ENCODE data around the gene KLK5.

- TF ChIP-seq, protein P1, sequence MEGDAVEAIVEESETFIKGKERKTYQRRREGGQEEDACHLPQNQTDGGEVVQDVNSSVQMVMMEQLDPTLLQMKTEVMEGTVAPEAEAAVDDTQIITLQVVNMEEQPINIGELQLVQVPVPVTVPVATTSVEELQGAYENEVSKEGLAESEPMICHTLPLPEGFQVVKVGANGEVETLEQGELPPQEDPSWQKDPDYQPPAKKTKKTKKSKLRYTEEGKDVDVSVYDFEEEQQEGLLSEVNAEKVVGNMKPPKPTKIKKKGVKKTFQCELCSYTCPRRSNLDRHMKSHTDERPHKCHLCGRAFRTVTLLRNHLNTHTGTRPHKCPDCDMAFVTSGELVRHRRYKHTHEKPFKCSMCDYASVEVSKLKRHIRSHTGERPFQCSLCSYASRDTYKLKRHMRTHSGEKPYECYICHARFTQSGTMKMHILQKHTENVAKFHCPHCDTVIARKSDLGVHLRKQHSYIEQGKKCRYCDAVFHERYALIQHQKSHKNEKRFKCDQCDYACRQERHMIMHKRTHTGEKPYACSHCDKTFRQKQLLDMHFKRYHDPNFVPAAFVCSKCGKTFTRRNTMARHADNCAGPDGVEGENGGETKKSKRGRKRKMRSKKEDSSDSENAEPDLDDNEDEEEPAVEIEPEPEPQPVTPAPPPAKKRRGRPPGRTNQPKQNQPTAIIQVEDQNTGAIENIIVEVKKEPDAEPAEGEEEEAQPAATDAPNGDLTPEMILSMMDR (IDR thresholded peaks at IDR 0.05) = no peak
- TF ChIP-seq POLR2A (IDR thresholded peaks at IDR 0.05) = no peak
- no peak for TF ChIP-seq POLR2AphosphoS5 (IDR thresholded peaks at IDR 0.05)
Observed at GRCh38 chr19:50994129-50994528, 41.3 kb upstream of the KLK5 start.
